ENCODE results near the gene SAMD4A.

Gene SAMD4A

GRCh38 chr14:54637270-54638134, 70.6 kb downstream of the SAMD4A start:
- DNase-seq: no peak

DNA sequence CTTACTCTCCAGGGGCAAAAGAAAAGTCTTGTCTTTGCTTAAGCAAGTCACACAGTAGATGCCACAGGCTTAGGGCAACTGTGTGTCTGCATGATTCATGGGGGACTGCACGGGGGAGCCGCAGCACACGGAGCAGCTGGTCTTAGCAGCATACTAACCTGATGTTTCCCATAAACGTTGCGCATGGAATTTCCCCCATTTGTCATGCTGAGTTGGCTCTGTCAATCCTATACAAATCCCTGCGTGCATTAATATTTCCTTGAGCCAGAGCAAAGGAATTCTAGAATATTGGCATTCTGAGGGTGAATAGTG, 71.2 kb downstream of the SAMD4A start:
- DNase-seq: no peak

DNA sequence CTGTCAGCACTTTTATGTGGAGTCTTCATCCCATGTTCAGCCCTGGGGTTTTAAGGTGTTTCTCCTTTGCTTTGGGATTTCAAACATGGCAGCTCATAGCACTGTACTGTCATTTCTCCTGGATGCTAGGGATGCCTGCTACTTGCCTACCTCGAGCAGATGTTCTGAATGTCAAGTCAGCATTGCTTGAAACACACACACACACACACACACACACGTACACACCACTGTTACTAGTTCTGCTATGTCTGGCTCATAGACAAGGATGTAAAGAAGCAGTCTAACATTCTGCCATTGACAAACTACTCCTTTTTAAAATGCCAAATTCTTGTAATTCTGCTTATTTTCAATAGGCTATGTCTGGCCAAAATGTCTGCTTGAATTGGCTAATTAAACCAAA, 72.7 kb downstream of the SAMD4A start:
- DNase-seq: no peak

DNA sequence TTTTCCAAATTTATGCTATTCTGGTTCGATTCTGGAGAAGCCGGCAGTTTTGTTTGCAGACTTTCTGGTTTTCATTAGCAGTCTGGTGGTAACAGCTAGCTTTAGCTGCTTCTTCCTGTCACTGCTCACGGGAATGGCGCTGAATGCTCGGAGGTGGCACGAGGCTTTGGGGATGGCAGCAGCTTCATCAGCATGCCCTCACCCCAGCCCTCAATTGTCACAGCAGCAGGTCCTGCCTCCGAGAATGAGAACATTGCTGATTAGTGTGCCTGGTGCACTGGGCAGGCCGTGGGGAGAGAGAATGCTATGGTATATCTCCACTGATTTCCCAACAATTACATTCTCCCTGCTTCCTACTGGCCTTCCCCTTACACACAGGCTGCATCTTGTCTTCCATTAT, 73.6 kb downstream of the SAMD4A start:
- DNase-seq: no peak

DNA sequence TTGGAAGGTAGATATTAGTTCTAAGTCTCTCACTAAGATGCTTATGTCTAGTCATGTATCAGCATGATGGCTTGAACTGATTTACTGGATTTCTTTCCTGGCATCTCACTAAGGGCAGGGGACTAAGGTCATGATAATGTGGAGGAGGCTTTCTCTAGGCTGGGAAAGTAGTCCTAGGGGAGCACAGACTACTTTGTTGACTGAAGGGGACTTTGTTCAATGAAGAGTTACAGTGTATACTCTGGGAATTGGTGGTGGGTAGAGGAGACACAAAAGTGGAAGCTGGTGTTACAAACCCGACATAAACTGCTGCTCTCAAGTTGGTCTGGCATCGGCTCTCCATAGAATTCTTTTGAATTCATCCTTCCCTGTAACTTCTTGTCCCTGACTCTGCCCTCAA, 75.2 kb downstream of the SAMD4A start:
- no peak for DNase-seq

DNA sequence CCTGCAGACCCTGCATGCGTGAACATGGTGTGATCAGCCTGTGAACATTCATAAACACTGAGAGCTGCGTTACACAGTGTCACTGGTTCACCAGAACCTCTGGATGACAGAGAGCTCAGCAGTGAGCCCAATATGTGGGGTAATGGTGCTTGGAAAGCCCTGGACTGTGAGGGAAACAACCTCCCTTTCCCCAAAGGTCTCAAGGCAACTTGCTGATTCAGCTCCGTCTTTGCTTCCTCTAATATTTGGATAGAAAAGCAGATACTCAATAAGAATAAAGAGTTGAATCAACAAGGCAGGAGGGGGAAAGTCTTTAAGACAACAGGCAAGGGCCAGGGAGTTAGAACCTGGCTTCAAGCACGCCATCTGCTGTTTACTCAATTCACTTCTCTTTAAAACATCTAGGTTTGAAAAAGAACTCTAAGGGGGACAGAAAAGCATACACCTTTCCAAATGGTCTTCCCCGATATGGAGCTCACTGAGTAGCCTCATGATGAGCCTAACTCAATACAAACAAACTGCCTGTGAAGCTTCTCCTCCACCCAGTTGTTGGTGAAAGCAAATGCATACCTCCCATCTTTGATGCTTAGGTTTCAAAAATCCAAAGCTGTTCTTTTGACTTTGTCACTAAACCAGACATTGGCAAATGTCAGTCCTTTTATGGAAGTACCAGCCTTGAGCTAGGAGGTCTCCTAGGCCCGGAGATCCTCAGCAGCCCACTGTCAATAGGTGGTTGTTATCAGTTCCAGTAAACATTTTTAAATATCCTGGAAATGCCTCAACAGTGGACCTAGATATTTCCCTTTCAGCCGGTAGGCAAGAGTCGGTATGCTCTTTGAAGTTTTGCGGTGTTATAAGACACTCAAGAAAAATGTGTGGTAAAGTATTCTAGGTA, 76.1 kb downstream of the SAMD4A start:
- DNase-seq: no peak

- no peak for DNase-seq
Measured at GRCh38 chr14:54643696-54644176, 76.8 kb downstream of the SAMD4A start.

DNA sequence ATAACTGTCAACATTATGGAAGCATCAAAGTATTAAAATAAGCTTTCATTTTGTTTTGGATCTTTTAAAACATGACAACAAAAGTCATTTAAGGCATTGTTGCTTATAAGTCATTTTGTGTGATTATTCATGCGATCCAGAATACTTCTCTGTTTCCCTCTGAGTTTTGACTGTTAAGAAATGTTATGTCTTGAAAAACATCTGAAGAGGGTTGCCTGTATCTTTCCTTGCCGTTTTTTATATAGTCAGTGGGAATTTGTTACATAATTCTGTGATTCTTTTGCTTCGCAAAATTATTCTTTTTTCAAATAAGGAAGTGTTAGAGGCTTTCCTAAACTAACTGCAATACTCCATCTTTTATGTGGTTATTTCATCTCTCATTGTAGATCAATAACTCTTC, 78.7 kb downstream of the SAMD4A start:
- no peak for DNase-seq

- DNase-seq: no peak
Measured at GRCh38 chr14:54646626-54647025, 79.7 kb downstream of the SAMD4A start.

DNA sequence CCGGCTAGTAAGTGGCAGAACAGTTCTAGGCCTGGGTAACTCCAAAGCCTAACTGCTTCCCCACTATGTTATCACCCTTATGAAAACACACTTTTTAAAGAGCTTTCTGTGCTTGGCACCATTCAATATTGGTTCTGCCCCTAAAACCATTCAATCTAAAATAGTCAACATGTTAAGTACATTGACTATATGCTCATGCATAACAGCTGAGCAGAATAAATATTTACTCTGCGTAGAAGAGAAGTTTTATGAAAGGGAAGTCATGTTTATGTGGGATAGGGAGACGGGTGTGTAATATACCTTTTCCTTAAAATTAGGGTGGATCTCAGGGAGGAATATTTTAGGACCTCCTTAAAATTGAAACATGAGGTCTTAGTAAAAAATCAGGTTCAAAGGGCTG, 80.5 kb downstream of the SAMD4A start:
- no peak for DNase-seq

GRCh38 chr14:54649056-54649455, 82.1 kb downstream of the SAMD4A start:
- no peak for DNase-seq

GRCh38 chr14:54650331-54650958, 83.5 kb downstream of the SAMD4A start:
- DNase-seq: no peak

- DNase-seq: no peak
Measured at GRCh38 chr14:54650959-54651351, 84.0 kb downstream of the SAMD4A start.

- DNase-seq: no peak
Measured at GRCh38 chr14:54651649-54652048, 84.7 kb downstream of the SAMD4A start.

GRCh38 chr14:54652188-54652587, 85.3 kb downstream of the SAMD4A start:
- DNase-seq: no peak

DNA sequence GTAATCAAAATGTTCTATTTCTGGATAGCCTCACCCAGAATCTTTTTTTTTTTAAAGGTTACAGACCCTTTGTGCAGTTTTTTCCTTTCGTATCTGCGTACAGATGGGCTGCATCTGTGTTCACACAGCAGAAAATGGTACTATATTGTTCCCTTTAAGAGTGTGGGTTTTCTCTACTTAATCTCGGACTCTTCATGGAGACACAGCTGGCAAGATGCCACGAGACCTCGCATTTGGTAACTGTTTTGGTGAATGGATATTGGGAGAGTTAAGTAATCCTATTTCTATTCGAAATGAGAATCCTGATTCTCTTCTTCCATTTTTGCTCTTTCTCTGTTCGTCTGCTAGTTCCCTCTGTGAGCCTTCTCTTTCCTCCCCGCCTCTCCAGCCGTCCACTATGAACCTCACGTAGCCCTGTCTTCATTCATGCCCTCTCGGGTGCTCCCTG, 85.7 kb downstream of the SAMD4A start:
- no peak for DNase-seq

DNA sequence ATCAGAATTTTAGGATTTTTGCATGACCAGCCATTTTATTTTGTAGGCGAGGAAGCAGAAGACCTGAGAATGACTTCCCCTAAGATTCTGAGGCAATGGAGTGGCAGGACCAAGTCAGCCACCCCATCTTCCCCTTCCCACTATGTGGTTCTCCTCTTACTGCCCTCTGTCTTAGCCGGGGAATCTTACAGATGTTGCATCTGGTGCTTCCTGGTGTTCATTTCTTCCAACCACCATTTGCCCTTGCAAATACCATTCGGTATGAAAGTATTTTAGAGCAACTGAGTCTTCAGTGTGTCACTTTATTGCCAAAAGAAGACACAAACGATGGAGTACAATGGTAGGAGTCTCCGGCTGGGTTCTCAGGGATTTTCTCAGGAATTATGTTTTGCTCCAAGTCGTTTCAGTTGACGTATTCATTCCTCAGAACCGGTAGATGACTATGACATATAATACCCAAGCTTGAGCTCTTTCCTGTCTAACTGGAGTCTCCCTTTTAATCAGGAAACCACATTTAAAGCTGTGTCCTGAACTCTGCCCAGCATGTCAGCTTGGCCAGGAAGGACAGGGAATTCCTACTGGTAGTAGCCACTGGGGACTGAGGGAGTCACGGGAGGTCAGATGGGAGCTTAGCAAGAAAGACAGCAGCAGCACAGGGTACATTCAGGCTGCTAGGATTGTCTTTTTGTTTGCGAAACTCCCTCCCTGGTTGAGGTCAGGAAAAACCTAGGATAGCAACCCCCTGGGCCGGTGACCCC, 87.0 kb downstream of the SAMD4A start:
- no peak for DNase-seq

DNA sequence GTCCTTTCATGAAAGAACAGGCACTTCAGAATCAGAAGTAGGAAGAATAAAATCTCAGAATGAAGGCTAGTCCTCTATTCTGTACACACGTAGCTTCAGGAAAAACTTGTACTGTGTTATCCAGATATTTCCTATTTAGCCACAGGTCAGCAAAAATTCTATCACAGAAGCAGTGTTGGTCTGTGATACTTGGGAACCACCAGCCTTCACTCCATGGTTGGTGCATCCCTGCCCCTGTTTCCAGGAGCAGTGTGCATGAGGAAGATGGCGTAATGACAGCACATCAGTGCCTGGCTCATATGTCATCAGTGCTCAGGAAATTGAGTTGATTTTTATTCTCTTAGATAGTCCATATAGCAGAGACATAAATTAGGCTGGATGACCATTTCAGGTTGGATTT, 87.7 kb downstream of the SAMD4A start:
- no peak for DNase-seq

GRCh38 chr14:54658836-54659235, 91.9 kb downstream of the SAMD4A start:
- DNase-seq: no peak

GRCh38 chr14:54659365-54659764, 92.4 kb downstream of the SAMD4A start:
- no peak for DNase-seq

- no peak for DNase-seq
Measured at GRCh38 chr14:54660604-54661111, 93.7 kb downstream of the SAMD4A start.

DNA sequence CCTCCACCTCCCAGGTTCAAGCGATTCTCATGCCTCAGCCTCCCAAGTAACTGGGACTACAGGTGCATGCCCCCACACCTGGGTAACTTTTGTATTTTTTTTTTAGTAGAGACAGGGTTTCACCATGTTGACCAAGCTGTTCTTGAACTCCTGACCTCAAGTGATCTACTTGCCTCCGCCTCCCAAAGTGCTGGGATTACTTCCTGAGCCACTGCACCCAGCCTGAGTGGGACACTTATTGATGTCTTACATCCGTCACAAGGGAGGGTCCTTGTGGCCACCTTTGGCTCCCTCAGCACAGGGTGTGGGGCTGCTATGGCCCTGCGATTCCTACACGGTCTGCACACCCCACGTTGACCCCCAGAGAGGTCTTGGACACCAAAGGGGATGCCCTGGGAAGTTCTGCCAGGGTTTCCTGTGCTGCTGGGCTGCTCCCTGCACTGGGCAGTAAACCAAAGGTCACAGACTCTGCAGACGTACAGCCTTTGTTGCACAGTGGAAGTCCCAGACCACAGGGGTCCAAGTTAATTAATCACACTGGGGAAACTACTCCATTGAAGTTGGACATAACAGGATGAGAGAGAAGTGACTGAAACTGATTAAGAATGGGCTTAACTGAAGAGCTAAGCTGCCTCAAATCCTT, 95.7 kb downstream of the SAMD4A start:
- no peak for DNase-seq

All from NCI-H2029 treated with DMSO at 0.1 percent for 48 hours (cell line).